H9 (cell line): Measurements from ENCODE around the gene ARHGAP31. TPM values are rescaled to one million over a fixed set of nuclear protein-coding genes. Genes with fewer than 3 reads are reported as not detected.

Experiments used
- DNase-seq: peaks from one replicate; pipeline ENCODE4 v3.0.0-alpha.2; 2017
- H2AFZ ChIP-seq: one replicate; pipeline ENCODE4 v1.6.1; 2013; ENCODE audit warnings: mild to moderate bottlenecking, low read length, control low read depth, moderate library complexity
- H2AK5ac ChIP-seq: 2 replicates; pipeline ENCODE4 v1.6.1; 2013; ENCODE audit warnings: low read length, control low read depth, mixed read lengths; ENCODE audit not compliant: insufficient read length
- H2BK120ac ChIP-seq: one replicate; pipeline ENCODE4 v1.6.1; 2013; ENCODE audit warnings: low read depth, mild to moderate bottlenecking, low read length, control low read depth, inconsistent platforms; ENCODE audit not compliant: poor library complexity, severe bottlenecking
- H2BK12ac ChIP-seq: 2 replicates; pipeline ENCODE4 v1.6.1; 2013; ENCODE audit warnings: low read length, control low read depth, mixed read lengths, low read depth; ENCODE audit not compliant: insufficient read length
- H2BK15ac ChIP-seq: 2 replicates; pipeline ENCODE4 v1.6.1; 2013; ENCODE audit warnings: low read depth, low read length, control low read depth
- H2BK20ac ChIP-seq: one replicate; pipeline ENCODE4 v1.6.1; 2013; ENCODE audit warnings: low read depth, mild to moderate bottlenecking, low read length, control low read depth, inconsistent platforms; ENCODE audit not compliant: poor library complexity, severe bottlenecking
- H2BK5ac ChIP-seq: 2 replicates; pipeline ENCODE4 v1.6.1; 2013; ENCODE audit warnings: low read length, control low read depth, mixed read lengths; ENCODE audit not compliant: insufficient read length
- H3K14ac ChIP-seq: 2 replicates; pipeline ENCODE4 v1.6.1; 2013; ENCODE audit warnings: low read length, control low read depth; ENCODE audit not compliant: insufficient read depth
- H3K18ac ChIP-seq: 2 replicates; pipeline ENCODE4 v1.6.1; 2013; ENCODE audit warnings: low read depth, mild to moderate bottlenecking, mixed read lengths, low read length, control low read depth; ENCODE audit not compliant: insufficient read length
- H3K23ac ChIP-seq: 2 replicates; pipeline ENCODE4 v1.6.1; 2013; ENCODE audit warnings: low read length, control low read depth, mixed read lengths, low read depth; ENCODE audit not compliant: insufficient read length
- H3K23me2 ChIP-seq: 2 replicates; pipeline ENCODE4 v1.6.1; 2013; ENCODE audit warnings: low read depth, mild to moderate bottlenecking, mixed read lengths, low read length, control low read depth; ENCODE audit not compliant: insufficient read length, poor library complexity, severe bottlenecking
- H3K27ac ChIP-seq: 2 replicates; pipeline ENCODE4 v1.5.1; 2013; ENCODE audit warnings: low read length, control low read depth, mixed read lengths, low read depth; ENCODE audit not compliant: insufficient read length
- H3K27me3 ChIP-seq: 2 replicates; pipeline ENCODE4 v1.6.1; 2013; ENCODE audit warnings: low read length, control low read depth, inconsistent platforms; ENCODE audit not compliant: insufficient read depth
- H3K4ac ChIP-seq: 2 replicates; pipeline ENCODE4 v1.6.1; 2013; ENCODE audit warnings: low read depth, mild to moderate bottlenecking, control low read depth, inconsistent platforms, low read length, moderate library complexity
- H3K4me1 ChIP-seq: 2 replicates; pipeline ENCODE4 v1.6.1; 2013; ENCODE audit warnings: low read length, control low read depth, inconsistent platforms; ENCODE audit not compliant: insufficient read depth
- H3K4me2 ChIP-seq: 2 replicates; pipeline ENCODE4 v1.6.1; 2013; ENCODE audit warnings: low read length, control low read depth, mixed read lengths; ENCODE audit not compliant: insufficient read length, insufficient read depth
- H3K56ac ChIP-seq: 2 replicates; pipeline ENCODE4 v1.6.1; 2013; ENCODE audit warnings: low read depth, mild to moderate bottlenecking, mixed read lengths, low read length, control low read depth; ENCODE audit not compliant: insufficient read length
- H3K79me1 ChIP-seq: 2 replicates; pipeline ENCODE4 v1.6.1; 2013; ENCODE audit warnings: low read depth, mild to moderate bottlenecking, moderate library complexity, low read length, control low read depth, inconsistent platforms; ENCODE audit not compliant: insufficient read depth, poor library complexity, severe bottlenecking
- H3K79me2 ChIP-seq: 2 replicates; pipeline ENCODE4 v1.6.1; 2013; ENCODE audit warnings: low read length, control low read depth, inconsistent platforms; ENCODE audit not compliant: insufficient read depth
- H3K9ac ChIP-seq: 2 replicates; pipeline ENCODE4 v1.6.1; 2013; ENCODE audit warnings: low read length, control low read depth, mixed read lengths; ENCODE audit not compliant: insufficient read length; ENCODE audit errors: extremely low read depth
- H3K9me3 ChIP-seq: one replicate; pipeline ENCODE4 v1.6.1; 2013; ENCODE audit warnings: low read depth, low read length, inconsistent platforms; ENCODE audit not compliant: control insufficient read depth
- H3T11ph ChIP-seq: one replicate; pipeline ENCODE4 v1.6.1; 2013; ENCODE audit warnings: mild to moderate bottlenecking, low read length, control low read depth, inconsistent platforms
- H4K20me1 ChIP-seq: one replicate; pipeline ENCODE4 v1.6.1; 2013; ENCODE audit not compliant: control insufficient read depth, insufficient read length, insufficient read depth
- H4K5ac ChIP-seq: 2 replicates; pipeline ENCODE4 v1.6.1; 2013; ENCODE audit warnings: low read depth, mild to moderate bottlenecking, mixed read lengths, low read length, control low read depth; ENCODE audit not compliant: insufficient read length
- H4K8ac ChIP-seq: replicated peaks from 2 replicates; pipeline ENCODE4 v1.6.1; 2013; ENCODE audit warnings: low read length, control low read depth, mixed read lengths, low read depth; ENCODE audit not compliant: insufficient read length
- H4K91ac ChIP-seq: 2 replicates; pipeline ENCODE4 v1.6.1; 2013; ENCODE audit warnings: low read depth, mild to moderate bottlenecking, moderate library complexity, mixed read lengths, low read length, control low read depth; ENCODE audit not compliant: insufficient read length
- H3K27ac Mint-ChIP-seq, 3 experiments: 2 replicates in 2 of 3; 3 replicates in 1 of 3; pipeline ENCODE4 v1.8.0; 2020 to 2021; ENCODE audit warnings: mixed read lengths in 3 of 3, mild to moderate bottlenecking in 1 of 3, moderate library complexity in 1 of 3
- H3K27me3 Mint-ChIP-seq: 2 replicates; pipeline ENCODE4 v1.8.0; 2021; ENCODE audit warnings: low read depth, mild to moderate bottlenecking, moderate library complexity, mixed read lengths
- H3K36me3 Mint-ChIP-seq, 3 experiments: 2 replicates in 2 of 3; 3 replicates in 1 of 3; pipeline ENCODE4 v1.8.0; 2020 to 2021; ENCODE audit warnings: low read depth in 3 of 3, mixed read lengths in 3 of 3; ENCODE audit not compliant: insufficient read depth in 1 of 3
- H3K4me1 Mint-ChIP-seq, 2 experiments: 2 replicates each; pipeline ENCODE4 v1.8.0; 2020; ENCODE audit warnings: mixed read lengths in 2 of 2
- H3K4me3 Mint-ChIP-seq, 2 experiments: 2 replicates in 1 of 2; 3 replicates in 1 of 2; pipeline ENCODE4 v1.8.0; 2020 to 2021; ENCODE audit warnings: mild to moderate bottlenecking in 2 of 2, mixed read lengths in 2 of 2, moderate library complexity in 1 of 2
- H3K9me3 Mint-ChIP-seq, 2 experiments: 2 replicates in 1 of 2; 3 replicates in 1 of 2; pipeline ENCODE4 v1.8.0; 2020; ENCODE audit warnings: mild to moderate bottlenecking in 2 of 2, mixed read lengths in 2 of 2, moderate library complexity in 1 of 2
- WGBS: extraction: QIAGEN DNeasy Blood & Tissue Kit; methylation state at CpG from one replicate; pipeline ENCODE4 v1.1.7; 2013; ENCODE audit warnings: missing lambda C conversion rate, low lambda C conversion rate, mixed read lengths; ENCODE audit not compliant: insufficient read length; ENCODE audit errors: extremely low coverage; 5-methylcytosine and 5-hydroxymethylcytosine counted together
- total RNA-seq: library from RNA; stranded (reverse); gene quantifications from 2 replicates; pipeline ENCODE4 v1.2.1, GENCODE V29; 2021
- TF ChIP-seq, protein P1 (sequence below): fragments of 200-600 bp; sonication (generic); conservative IDR thresholded peaks from 3 replicates; pipeline ENCODE4 v1.8.0; 2021; ENCODE audit warnings: antibody characterized with exemption, mild to moderate bottlenecking

The ARHGAP31 gene
- total RNA-seq, 1 experiment from 2014 or later: 2.2 TPM

DNA sequence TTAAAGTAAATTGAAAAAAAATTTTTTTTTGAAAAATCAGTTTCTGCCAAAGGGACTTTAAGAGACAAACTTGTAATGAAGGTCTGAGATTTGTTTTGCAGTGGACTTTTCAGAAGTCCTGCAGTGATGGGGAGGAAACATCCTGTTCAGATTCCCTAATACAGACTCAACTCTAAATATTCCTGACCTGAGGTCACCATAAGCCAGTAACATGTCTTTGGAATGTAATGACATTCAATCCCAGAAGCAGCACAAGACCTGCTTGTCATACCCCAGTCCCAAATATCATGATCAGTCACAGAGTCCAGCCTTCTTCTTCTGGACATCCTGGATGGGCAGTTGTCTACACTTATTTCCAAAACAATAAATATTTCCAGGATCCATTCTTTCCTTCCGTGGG is 115.7 kb downstream of the ARHGAP31 start:
- Histone ChIP-seq H4K20me1 (no peaks in the 10 kb centered on the region), H2BK20ac (no peak overlapping the region), H3K9ac (no peak overlapping the region), H3T11ph (no peak overlapping the region), H3K4me2 (no peak overlapping the region), H3K4me1 (no peaks in the 10 kb centered on the region; the same call in 1 of the 2 replicates), H3K4ac (no peak overlapping the region), H3K79me1 (no peaks in the 10 kb centered on the region), H3K9me3 (no peaks in the 10 kb centered on the region), H4K5ac (no peak overlapping the region), H2BK15ac (no peak overlapping the region), H4K91ac (no peak overlapping the region), H3K56ac (no peak overlapping the region), H2AK5ac (no peak overlapping the region), H3K79me2 (no peaks in the 10 kb centered on the region), H2BK120ac (no peak overlapping the region), H3K14ac (no peak overlapping the region), H2BK12ac (no peak overlapping the region), H2BK5ac (no peak overlapping the region), H3K27me3 (no peaks in the 10 kb centered on the region), H4K8ac (no peak overlapping the region), H3K23ac (no peak overlapping the region), H2AFZ (no peak overlapping the region), H3K27ac (no peak overlapping the region), H3K23me2 (no peaks in the 10 kb centered on the region), H3K18ac (no peak overlapping the region)
- no peaks in the 10 kb centered on the region for H3K9me3 Mint-ChIP-seq
- no peak for DNase-seq
- TF ChIP-seq, protein P1, sequence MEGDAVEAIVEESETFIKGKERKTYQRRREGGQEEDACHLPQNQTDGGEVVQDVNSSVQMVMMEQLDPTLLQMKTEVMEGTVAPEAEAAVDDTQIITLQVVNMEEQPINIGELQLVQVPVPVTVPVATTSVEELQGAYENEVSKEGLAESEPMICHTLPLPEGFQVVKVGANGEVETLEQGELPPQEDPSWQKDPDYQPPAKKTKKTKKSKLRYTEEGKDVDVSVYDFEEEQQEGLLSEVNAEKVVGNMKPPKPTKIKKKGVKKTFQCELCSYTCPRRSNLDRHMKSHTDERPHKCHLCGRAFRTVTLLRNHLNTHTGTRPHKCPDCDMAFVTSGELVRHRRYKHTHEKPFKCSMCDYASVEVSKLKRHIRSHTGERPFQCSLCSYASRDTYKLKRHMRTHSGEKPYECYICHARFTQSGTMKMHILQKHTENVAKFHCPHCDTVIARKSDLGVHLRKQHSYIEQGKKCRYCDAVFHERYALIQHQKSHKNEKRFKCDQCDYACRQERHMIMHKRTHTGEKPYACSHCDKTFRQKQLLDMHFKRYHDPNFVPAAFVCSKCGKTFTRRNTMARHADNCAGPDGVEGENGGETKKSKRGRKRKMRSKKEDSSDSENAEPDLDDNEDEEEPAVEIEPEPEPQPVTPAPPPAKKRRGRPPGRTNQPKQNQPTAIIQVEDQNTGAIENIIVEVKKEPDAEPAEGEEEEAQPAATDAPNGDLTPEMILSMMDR: no peak
- H3K4me1 Mint-ChIP-seq: peaks cover 0 to 8% of the 10 kb centered on the region in 2 experiments; a peak in 1 of 4 replicates
- no CpG with 5 or more reads among the region's 1 CpG for WGBS
- H3K27ac Mint-ChIP-seq: no peak overlapping the region
- H3K27me3 Mint-ChIP-seq: no peaks in the 10 kb centered on the region
- H3K4me3 Mint-ChIP-seq: no peak overlapping the region
- no peaks in the 10 kb centered on the region; a peak in 3 of 7 replicates for H3K36me3 Mint-ChIP-seq
